OCI-LY1 (cell line): Measurements from ENCODE around the gene C10orf62.

Experiments
- H2AFZ ChIP-seq: fragments of 200-600 bp; sonication (generic), shearing (Covaris generic); 2 replicates; pipeline ENCODE4 v1.6.0; 2014; ENCODE audit warnings: antibody characterized with exemption, mild to moderate bottlenecking, low read length
- H3F3A ChIP-seq: fragments of 200-600 bp; sonication (generic), shearing (Covaris generic); 2 replicates; pipeline ENCODE4 v1.6.0; 2014; ENCODE audit warnings: mild to moderate bottlenecking, antibody characterized with exemption, low read length, moderate library complexity; ENCODE audit not compliant: insufficient read depth
- H3K27ac ChIP-seq: fragments of 200-600 bp; sonication (generic); 2 replicates; pipeline ENCODE4 v1.5.1; 2014; ENCODE audit warnings: low read length, mixed run types, mild to moderate bottlenecking, low read depth; ENCODE audit not compliant: poor library complexity, severe bottlenecking
- H3K27me3 ChIP-seq: fragments of 200-600 bp; sonication (generic); 2 replicates; pipeline ENCODE4 v1.6.0; 2014; ENCODE audit warnings: antibody characterized with exemption, mild to moderate bottlenecking, low read length, moderate library complexity; ENCODE audit not compliant: insufficient read depth
- H3K36me3 ChIP-seq: fragments of 200-600 bp; sonication (generic); 2 replicates; pipeline ENCODE4 v1.6.1; 2014; ENCODE audit warnings: mild to moderate bottlenecking, antibody characterized with exemption, low read length, moderate library complexity, mixed read lengths; ENCODE audit not compliant: insufficient read depth
- H3K4me1 ChIP-seq: fragments of 200-600 bp; sonication (generic); 2 replicates; pipeline ENCODE4 v1.5.1; 2014; ENCODE audit warnings: mild to moderate bottlenecking, low read length, moderate library complexity; ENCODE audit not compliant: insufficient read depth, severe bottlenecking
- H3K4me2 ChIP-seq: fragments of 200-600 bp; sonication (generic), shearing (Covaris generic); 2 replicates; pipeline ENCODE4 v1.6.1; 2014; ENCODE audit warnings: low read length
- H3K4me3 ChIP-seq: fragments of 200-600 bp; sonication (generic); 2 replicates; pipeline ENCODE4 v1.5.1; 2014; ENCODE audit warnings: low read length, low read depth, mild to moderate bottlenecking, mixed read lengths; ENCODE audit not compliant: poor library complexity, severe bottlenecking
- H3K79me2 ChIP-seq: fragments of 200-600 bp; shearing (Covaris generic); 2 replicates; pipeline ENCODE4 v1.6.1; 2016; ENCODE audit warnings: mixed run types, low read length, mixed read lengths; ENCODE audit not compliant: insufficient read depth
- H3K9ac ChIP-seq: fragments of 200-600 bp; sonication (generic), shearing (Covaris generic); 2 replicates; pipeline ENCODE4 v1.6.1; 2014; ENCODE audit warnings: mild to moderate bottlenecking, low read length, mixed read lengths
- H3K9me2 ChIP-seq: fragments of 200-600 bp; sonication (generic), shearing (Covaris generic); 2 replicates; pipeline ENCODE4 v1.6.1; 2014; ENCODE audit warnings: low read depth, mild to moderate bottlenecking, low read length, mixed read lengths
- H3K9me3 ChIP-seq: fragments of 200-600 bp; shearing (Covaris generic); 2 replicates; pipeline ENCODE4 v1.6.1; 2014; ENCODE audit warnings: low read length, mixed read lengths
- H4K20me1 ChIP-seq: fragments of 200-600 bp; sonication (generic), shearing (Covaris generic); 2 replicates; pipeline ENCODE4 v1.6.0; 2016; ENCODE audit warnings: mild to moderate bottlenecking, low read length; ENCODE audit not compliant: insufficient read depth
- EZH2 ChIP-seq: fragments of 200-600 bp; sonication (generic), shearing (Covaris generic); IDR thresholded peaks from 2 replicates; pipeline ENCODE4 v1.8.0; 2017; ENCODE audit warnings: borderline replicate concordance, mixed run types, mild to moderate bottlenecking, antibody characterized with exemption, low read length, moderate library complexity, mixed read lengths
- TF ChIP-seq, protein P1 (sequence below): fragments of 200-600 bp; sonication (generic), shearing (Covaris generic); IDR thresholded peaks from 2 replicates; pipeline ENCODE4 v1.5.1; 2017; ENCODE audit warnings: mild to moderate bottlenecking, antibody characterized with exemption, low read length, moderate library complexity, mixed read lengths

Gene C10orf62

DNA sequence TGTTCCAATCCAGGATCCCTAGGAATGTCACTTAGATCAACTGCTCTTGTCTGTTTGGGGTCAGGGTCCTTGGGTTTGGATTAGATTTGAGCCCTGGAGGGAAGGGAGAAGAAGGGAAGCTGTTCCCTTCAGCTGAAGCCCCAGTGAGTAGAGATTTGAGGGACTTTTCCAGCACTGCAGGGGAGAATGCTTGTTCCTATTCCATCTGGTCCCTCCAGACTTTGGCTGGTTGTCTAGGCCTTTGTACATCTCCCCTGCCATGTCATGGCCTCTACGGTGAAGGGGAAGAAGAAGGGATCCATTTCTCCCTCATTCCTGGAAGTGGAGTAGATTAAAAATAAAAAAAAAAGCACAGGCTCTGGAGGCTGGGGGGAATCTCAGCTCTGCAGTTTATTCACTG lies 11.1 kb downstream of the C10orf62 start:
- Histone ChIP-seq H3K9me3 (no peaks in the 10 kb centered on the region), H3K4me3 (no peak overlapping the region), H3K4me1 (no peaks in the 10 kb centered on the region), H3K79me2 (no peaks in the 10 kb centered on the region), H3K36me3 (no peaks in the 10 kb centered on the region), H3K9ac (no peak overlapping the region), H4K20me1 (no peaks in the 10 kb centered on the region), H3K4me2 (no peak overlapping the region), H3F3A (no peaks in the 10 kb centered on the region), H2AFZ (no peak overlapping the region), H3K27ac (no peak overlapping the region), H3K9me2 (no peaks in the 10 kb centered on the region), H3K27me3 (no peaks in the 10 kb centered on the region)
- no peak for TF ChIP-seq EZH2
- TF ChIP-seq, protein P1, sequence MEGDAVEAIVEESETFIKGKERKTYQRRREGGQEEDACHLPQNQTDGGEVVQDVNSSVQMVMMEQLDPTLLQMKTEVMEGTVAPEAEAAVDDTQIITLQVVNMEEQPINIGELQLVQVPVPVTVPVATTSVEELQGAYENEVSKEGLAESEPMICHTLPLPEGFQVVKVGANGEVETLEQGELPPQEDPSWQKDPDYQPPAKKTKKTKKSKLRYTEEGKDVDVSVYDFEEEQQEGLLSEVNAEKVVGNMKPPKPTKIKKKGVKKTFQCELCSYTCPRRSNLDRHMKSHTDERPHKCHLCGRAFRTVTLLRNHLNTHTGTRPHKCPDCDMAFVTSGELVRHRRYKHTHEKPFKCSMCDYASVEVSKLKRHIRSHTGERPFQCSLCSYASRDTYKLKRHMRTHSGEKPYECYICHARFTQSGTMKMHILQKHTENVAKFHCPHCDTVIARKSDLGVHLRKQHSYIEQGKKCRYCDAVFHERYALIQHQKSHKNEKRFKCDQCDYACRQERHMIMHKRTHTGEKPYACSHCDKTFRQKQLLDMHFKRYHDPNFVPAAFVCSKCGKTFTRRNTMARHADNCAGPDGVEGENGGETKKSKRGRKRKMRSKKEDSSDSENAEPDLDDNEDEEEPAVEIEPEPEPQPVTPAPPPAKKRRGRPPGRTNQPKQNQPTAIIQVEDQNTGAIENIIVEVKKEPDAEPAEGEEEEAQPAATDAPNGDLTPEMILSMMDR, result no peak

DNA sequence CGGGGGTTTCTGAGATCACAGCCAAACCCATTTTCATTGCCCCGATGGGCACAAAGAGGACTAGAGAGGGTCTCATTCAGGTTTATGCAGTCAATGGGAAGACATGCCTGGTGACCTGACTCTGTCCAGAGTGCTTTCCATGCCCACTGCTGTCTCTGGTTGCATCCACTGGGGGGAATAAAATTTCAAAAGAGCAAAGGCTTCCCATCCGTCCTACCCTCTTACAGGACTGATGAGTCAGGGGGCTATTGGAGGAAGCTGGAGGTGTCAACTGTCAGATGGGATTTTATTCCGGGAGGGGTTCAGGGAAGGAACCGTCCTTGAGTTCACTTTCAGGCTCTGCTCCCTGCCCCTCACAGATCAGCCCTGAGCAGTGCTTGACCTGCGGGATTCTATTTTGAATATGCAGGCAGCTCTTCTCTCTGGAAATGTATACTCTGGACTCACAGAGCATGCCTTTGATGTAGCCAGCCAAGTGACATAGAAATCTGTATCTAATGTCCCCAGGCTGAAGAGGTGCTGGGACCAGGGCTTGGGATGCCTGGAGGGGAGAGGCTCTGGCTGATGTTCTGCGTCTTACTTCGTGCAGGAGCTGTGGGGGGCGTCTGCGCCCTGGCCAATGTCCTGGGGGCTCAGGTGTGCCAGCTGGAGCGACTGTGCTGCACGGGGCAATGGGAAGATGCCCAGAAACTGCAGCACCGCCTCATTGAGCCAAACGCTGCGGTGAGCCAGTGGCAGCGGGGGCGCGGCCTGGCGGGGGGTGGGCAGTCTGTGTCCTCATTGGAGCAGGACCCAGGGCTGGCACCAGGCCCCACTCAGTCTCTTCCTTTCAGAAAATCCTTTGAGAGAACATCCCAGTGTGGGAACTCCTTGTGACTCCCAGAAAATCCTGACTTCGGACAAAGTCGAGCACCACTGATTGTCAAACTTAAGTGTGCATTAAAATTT lies 12.0 kb downstream of the C10orf62 start:
- H3K4me3 ChIP-seq, result no peak overlapping the region
- H3K4me1 ChIP-seq, result no peaks in the 10 kb centered on the region
- no peaks in the 10 kb centered on the region for H3K9me2 ChIP-seq
- TF ChIP-seq, protein P1, result no peak
- no peak for TF ChIP-seq EZH2
- H2AFZ ChIP-seq, result no peak overlapping the region
- no peaks in the 10 kb centered on the region for H3F3A ChIP-seq
- H3K36me3 ChIP-seq, result no peaks in the 10 kb centered on the region
- H3K4me2 ChIP-seq, result no peak overlapping the region
- H3K27me3 ChIP-seq, result no peaks in the 10 kb centered on the region
- no peak overlapping the region for H3K27ac ChIP-seq
- no peaks in the 10 kb centered on the region for H3K9me3 ChIP-seq
- no peaks in the 10 kb centered on the region for H4K20me1 ChIP-seq
- no peak overlapping the region for H3K9ac ChIP-seq
- H3K79me2 ChIP-seq, result no peaks in the 10 kb centered on the region

DNA sequence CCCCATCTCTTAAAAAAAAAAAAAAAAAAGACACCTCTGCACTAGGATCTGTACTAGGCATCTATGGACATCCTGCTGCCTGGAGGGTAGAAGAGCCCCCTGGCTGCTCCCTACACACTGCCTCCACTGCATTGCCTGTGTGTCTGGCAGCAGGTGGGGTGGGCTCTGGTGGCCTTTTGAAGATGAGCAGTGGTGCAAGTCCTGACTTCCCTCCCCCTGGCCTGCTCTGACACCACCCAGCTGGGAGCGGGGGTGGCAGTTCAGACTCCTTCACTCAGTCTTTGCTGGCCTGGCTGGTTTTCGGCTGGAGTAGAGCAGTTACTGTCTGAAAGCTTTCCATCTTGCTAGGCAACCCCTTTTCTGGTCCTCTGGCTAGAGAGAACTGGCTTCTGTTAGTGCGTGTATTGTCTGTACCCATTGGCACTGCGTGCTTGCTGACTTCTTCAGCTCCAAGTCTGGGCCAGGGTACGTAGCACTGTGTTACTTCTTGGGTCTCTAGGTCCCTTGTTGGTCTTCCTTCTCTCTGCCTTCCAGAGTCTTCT lies 17.6 kb downstream of the C10orf62 start:
- Histone ChIP-seq H3F3A (no peaks in the 10 kb centered on the region), H3K27ac (no peak overlapping the region)
- TF ChIP-seq, protein P1, result no peak
- no peak for TF ChIP-seq EZH2

More for the DNA sequence above, 17.6 kb downstream of the C10orf62 start:
- Histone ChIP-seq H3K4me3 (no peak overlapping the region), H3K9ac (no peak overlapping the region), H3K4me2 (no peak overlapping the region), H4K20me1 (no peaks in the 10 kb centered on the region), H3K79me2 (no peaks in the 10 kb centered on the region), H3K9me3 (no peaks in the 10 kb centered on the region), H2AFZ (no peak overlapping the region), H3K36me3 (no peaks in the 10 kb centered on the region), H3K27me3 (no peaks in the 10 kb centered on the region), H3K9me2 (no peaks in the 10 kb centered on the region), H3K4me1 (no peaks in the 10 kb centered on the region)
